ENCODE results near the gene TET3. TPM values are rescaled to one million over a fixed set of nuclear protein-coding genes. Genes with fewer than 3 reads are reported as not detected.
"Not testable (repeated sequence)": the region's sequence is repeated elsewhere in the genome, so short reads cannot be mapped to it uniquely, and the experiment has no call there.

Gene TET3
- polyA plus RNA-seq, 1 donor from 2014 or later = 18.2 TPM

GRCh38 chr2:73938718-73939352 is 45.9 kb upstream of the TET3 start:
- H3K9ac ChIP-seq (ENCODE audit: low read length) = no peak overlapping the region
- H3K9me3 ChIP-seq (ENCODE audit: low read length) = no peaks in the 10 kb centered on the region
- no peak overlapping the region for H3K27ac ChIP-seq (ENCODE audit: low read length)
- no peaks in the 10 kb centered on the region for H3K9me2 ChIP-seq (ENCODE audit: insufficient read depth, low read length)
- no peak overlapping the region for H2AFZ ChIP-seq (ENCODE audit: low read depth, low read length)
- H3K79me2 ChIP-seq (replicated peaks; ENCODE audit: insufficient read depth, low read length) = peaks cover 60% of the 10 kb centered on the region
- H4K20me1 ChIP-seq (ENCODE audit: insufficient read depth) = no peaks in the 10 kb centered on the region
- H3K36me3 ChIP-seq (ENCODE audit: insufficient read depth, low read length) = no peaks in the 10 kb centered on the region
- no peak overlapping the region for H3K4me2 ChIP-seq (ENCODE audit: low read length)
- TF ChIP-seq CTCF (IDR thresholded peaks at IDR 0.05; ENCODE audit: poor library complexity, severe bottlenecking) = no peak
- H3K4me3 ChIP-seq (ENCODE audit: low read length) = no peak overlapping the region
- H3F3A ChIP-seq (ENCODE audit: insufficient read depth, low read length, poor library complexity, severe bottlenecking) = no peaks in the 10 kb centered on the region
- H3K27me3 ChIP-seq (ENCODE audit: insufficient read depth, low read depth, low read length) = no peaks in the 10 kb centered on the region

- Histone ChIP-seq H3K36me3 (ENCODE audit: insufficient read depth, low read length) (no peaks in the 10 kb centered on the region), H3K9me2 (ENCODE audit: insufficient read depth, low read length) (no peaks in the 10 kb centered on the region), H2AFZ (ENCODE audit: low read depth, low read length) (no peak overlapping the region), H3K27me3 (ENCODE audit: insufficient read depth, low read depth, low read length) (no peaks in the 10 kb centered on the region), H3K4me2 (ENCODE audit: low read length) (no peak overlapping the region), H4K20me1 (ENCODE audit: insufficient read depth) (no peaks in the 10 kb centered on the region), H3K79me2 (replicated peaks; ENCODE audit: insufficient read depth, low read length) (peaks cover 60% of the 10 kb centered on the region), H3K9ac (ENCODE audit: low read length) (no peak overlapping the region), H3K4me3 (ENCODE audit: low read length) (no peak overlapping the region), H3K9me3 (ENCODE audit: low read length) (no peaks in the 10 kb centered on the region), H3F3A (ENCODE audit: insufficient read depth, low read length, poor library complexity, severe bottlenecking) (no peaks in the 10 kb centered on the region), H3K27ac (ENCODE audit: low read length) (no peak overlapping the region)
- TF ChIP-seq MXI1 (conservative IDR thresholded peaks at IDR 0.05; ENCODE audit: poor library complexity, severe bottlenecking) = no peak
- no peak for TF ChIP-seq EZH2 (IDR thresholded peaks at IDR 0.05; ENCODE audit: borderline replicate concordance, insufficient read depth, low read length, poor library complexity, severe bottlenecking)
- no peak for TF ChIP-seq TAF1 (IDR thresholded peaks at IDR 0.05; ENCODE audit: low read depth)
- TF ChIP-seq EP300 (conservative IDR thresholded peaks at IDR 0.05; ENCODE audit: poor library complexity, severe bottlenecking) = no peak
- TF ChIP-seq POLR2AphosphoS5 (IDR thresholded peaks at IDR 0.05) = no peak
These were observed 45.3 kb upstream of the TET3 start for GRCh38 chr2:73939419-73939818.

- H3K4me2 ChIP-seq (ENCODE audit: low read length); H4K20me1 ChIP-seq (ENCODE audit: insufficient read depth): not testable (repeated sequence)
- peaks cover 60% of the 10 kb centered on the region for H3K79me2 ChIP-seq (replicated peaks; ENCODE audit: insufficient read depth, low read length)
These were observed 44.6 kb upstream of the TET3 start for GRCh38 chr2:73940066-73940465.

GRCh38 chr2:73942664-73943063 is 42.0 kb upstream of the TET3 start:
- Histone ChIP-seq H3K27me3 (ENCODE audit: insufficient read depth, low read depth, low read length) (no peaks in the 10 kb centered on the region), H3K4me2 (ENCODE audit: low read length) (no peak overlapping the region), H3K36me3 (ENCODE audit: insufficient read depth, low read length) (no peaks in the 10 kb centered on the region), H3F3A (ENCODE audit: insufficient read depth, low read length, poor library complexity, severe bottlenecking) (no peaks in the 10 kb centered on the region), H4K20me1 (ENCODE audit: insufficient read depth) (no peaks in the 10 kb centered on the region), H3K9me2 (ENCODE audit: insufficient read depth, low read length) (no peaks in the 10 kb centered on the region), H3K79me2 (replicated peaks; ENCODE audit: insufficient read depth, low read length) (peaks cover 35% of the 10 kb centered on the region), H3K4me3 (ENCODE audit: low read length) (no peak overlapping the region), H3K27ac (ENCODE audit: low read length) (no peak overlapping the region), H2AFZ (ENCODE audit: low read depth, low read length) (no peak overlapping the region), H3K9ac (ENCODE audit: low read length) (no peak overlapping the region), H3K9me3 (ENCODE audit: low read length) (no peaks in the 10 kb centered on the region)
- TF ChIP-seq REST (IDR thresholded peaks at IDR 0.05; ENCODE audit: borderline replicate concordance) = no peak
- no peak for TF ChIP-seq POLR2AphosphoS5 (IDR thresholded peaks at IDR 0.05)
- no peak for TF ChIP-seq RAD21 (conservative IDR thresholded peaks at IDR 0.05)

More at GRCh38 chr2:73940066-73940465, 44.6 kb upstream of the TET3 start:
- H3K27ac ChIP-seq (ENCODE audit: low read length); H2AFZ ChIP-seq (ENCODE audit: low read depth, low read length); H3K9ac ChIP-seq (ENCODE audit: low read length); H3K9me2 ChIP-seq (ENCODE audit: insufficient read depth, low read length); H3K9me3 ChIP-seq (ENCODE audit: low read length); H3K4me3 ChIP-seq (ENCODE audit: low read length); H3K27me3 ChIP-seq (ENCODE audit: insufficient read depth, low read depth, low read length); H3K36me3 ChIP-seq (ENCODE audit: insufficient read depth, low read length); H3F3A ChIP-seq (ENCODE audit: insufficient read depth, low read length, poor library complexity, severe bottlenecking): not testable (repeated sequence)
